Measurements from ENCODE around the gene FRAT1.
"Not testable (repeated sequence)": the region's sequence is repeated elsewhere in the genome, so short reads cannot be mapped to it uniquely, and the experiment has no call there.

FRAT1 gene, protein sequence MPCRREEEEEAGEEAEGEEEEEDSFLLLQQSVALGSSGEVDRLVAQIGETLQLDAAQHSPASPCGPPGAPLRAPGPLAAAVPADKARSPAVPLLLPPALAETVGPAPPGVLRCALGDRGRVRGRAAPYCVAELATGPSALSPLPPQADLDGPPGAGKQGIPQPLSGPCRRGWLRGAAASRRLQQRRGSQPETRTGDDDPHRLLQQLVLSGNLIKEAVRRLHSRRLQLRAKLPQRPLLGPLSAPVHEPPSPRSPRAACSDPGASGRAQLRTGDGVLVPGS

DNA sequence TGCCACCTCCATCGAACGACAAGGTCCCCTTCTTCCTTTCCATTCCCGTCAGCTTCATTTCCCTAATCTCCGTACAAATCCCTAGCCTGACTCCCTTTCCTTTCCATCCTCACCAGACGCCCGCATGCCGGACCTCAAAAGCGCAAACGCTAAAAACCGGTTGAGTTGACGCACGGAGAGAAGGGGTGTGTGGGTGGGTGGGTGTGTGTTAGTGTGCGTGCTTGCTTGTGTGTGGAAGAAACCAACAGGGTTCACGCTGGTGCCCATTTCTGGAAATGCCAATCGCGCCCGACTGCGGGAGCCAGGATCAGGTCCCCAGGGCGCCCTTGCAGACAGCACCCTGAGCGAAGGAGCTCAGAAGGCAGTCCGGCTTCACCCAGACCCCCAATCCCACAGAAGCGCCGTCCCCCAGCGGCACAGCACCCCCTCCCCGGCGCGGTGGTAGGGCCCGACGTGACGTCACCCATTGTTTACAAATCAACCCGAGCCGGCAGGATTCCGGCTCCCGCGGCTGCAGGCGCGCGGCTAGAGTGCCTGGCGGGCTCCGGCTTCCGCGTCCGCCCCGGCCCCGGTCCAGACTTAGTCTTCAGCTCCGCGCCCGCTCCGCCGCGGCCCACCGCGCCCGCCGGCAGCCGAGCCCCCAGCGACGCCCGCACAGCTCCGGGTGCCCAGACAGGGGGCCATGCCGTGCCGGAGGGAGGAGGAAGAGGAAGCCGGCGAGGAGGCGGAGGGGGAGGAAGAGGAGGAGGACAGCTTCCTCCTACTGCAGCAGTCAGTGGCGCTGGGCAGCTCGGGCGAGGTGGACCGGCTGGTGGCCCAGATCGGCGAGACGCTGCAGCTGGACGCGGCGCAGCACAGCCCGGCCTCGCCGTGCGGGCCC is at the start of gene FRAT1:
TSS of gene FRAT1 (plus strand) at position 500 of the 880 bp plus-strand sequence. CDS start at position 683, 183 bp downstream.
- H3K27ac ChIP-seq = peak within 1 kb of the TSS; percentile 93 to 100 (median 99)
- H3K4me3 ChIP-seq = peak within 1 kb of the TSS; percentile 42 to 90 (median 87)

DNA sequence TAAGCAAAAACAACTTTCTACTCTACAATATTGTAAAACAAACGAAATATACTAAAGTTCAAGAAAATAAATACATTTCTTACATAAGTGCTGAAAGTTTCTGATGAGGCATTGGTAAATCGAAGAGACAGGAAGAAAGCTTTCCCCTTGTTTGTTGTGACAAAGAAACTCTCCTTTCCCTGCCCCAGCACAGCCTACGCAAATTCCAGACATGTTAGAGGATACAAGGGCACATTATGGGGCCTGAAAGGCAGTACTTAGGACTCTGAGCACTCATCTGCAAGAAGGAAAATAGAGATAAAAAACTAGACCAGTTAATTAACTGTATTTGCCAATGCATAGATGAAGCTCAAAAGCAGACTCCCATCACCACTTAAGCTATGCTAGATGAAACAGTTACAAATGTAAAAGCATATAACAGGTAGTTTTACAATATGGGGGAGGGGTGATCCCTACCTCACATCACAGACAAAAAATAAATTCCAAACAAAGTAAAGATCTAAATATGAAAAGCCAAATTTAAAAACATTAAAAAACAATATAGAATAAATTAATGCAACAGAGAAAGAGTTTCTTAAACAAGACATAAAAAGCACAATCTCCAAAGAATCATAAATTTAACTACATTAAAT is 48.4 kb upstream of the FRAT1 start:
- no peak overlapping the region for H3K27ac ChIP-seq
- H3K4me3 ChIP-seq = no peak overlapping the region

DNA sequence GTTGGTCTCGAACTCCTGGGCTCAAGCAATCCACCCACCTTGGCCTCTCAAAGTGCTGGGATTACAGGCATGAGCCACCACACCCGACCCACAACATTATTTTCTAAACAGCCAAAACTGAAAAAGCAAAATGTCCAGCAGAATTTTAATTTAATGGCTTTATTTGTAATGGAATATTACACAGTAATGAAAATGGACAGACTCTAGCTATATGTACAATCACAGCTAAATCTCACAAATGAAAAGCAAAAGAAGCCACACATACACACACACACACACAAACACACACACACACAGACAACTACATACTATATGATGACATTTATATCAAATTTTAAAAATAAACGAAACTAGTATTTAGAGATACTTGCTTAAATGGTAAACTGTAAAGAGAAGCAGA is 45.4 kb upstream of the FRAT1 start:
- no peak overlapping the region for H3K4me3 ChIP-seq
- no peak overlapping the region for H3K27ac ChIP-seq

DNA sequence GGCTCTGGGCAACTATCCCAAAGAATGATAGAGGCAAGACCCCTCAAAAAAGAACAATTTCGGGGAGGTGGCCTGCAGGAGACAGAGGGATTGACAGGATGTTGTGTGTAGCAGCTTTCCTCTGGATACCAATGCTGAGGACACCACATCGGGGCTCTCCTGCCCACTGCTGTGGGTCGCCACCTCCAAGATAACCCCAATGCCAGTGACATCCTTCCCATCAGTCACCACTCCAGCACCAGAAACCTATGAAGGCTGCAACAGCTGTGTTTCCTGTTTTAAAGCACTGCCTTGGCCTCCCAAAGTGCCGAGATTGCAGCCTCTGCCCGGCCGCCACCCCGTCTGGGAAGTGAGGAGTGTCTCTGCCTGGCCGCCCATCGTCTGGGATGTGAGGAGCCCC is 44.2 kb upstream of the FRAT1 start:
- H3K27ac ChIP-seq = no peak overlapping the region
- no peak overlapping the region for H3K4me3 ChIP-seq

DNA sequence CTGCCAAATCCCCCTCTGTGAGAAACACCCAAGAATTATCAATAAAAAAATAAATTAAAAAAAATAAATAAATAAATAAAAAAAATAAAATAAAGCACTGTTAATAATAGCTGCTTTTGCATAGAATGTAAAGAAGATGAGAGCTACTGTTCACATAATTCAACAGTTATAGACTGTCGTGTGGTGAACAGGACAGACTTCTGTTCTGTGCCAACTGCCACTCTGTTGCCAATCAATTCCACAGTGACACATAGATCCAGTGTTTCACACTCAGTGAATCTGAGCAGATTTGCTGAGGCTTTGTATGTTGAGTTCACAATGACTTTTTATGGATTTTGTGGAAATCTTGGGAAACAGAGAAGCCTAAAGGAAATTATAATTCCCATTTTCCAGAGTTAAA is 41.5 kb upstream of the FRAT1 start:
- H3K27ac ChIP-seq = peak overlapping the region in 1 of 21 experiments; percentile 8

DNA sequence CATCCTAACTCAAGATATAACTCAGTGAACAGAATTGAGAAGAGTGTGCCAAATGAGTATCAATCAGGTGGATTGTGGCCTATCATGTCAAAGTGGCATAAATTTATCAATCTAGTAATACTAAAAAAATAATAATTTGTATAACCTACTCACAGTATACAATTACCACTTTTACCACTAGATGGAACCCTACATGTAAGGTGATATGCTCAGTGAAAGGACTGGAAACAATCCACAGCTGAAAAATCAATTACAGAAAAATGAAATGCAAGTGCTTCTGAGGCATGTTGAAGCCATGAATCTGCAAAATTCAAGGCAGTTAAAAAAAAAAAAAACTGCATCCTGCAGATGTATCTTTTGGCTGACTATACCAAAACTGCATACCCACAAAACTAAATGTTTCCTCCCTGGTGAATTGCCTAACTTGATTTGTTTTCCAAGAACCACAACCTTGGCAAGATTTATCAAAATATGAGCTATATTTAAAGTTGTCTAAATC is 40.5 kb upstream of the FRAT1 start:
- H3K4me3 ChIP-seq = no peak overlapping the region
- H3K27ac ChIP-seq = peak overlapping the region in 7 of 21 experiments; percentile 3 to 42 (median 37)

More for the DNA sequence above, 41.5 kb upstream of the FRAT1 start:
- no peak overlapping the region for H3K4me3 ChIP-seq

DNA sequence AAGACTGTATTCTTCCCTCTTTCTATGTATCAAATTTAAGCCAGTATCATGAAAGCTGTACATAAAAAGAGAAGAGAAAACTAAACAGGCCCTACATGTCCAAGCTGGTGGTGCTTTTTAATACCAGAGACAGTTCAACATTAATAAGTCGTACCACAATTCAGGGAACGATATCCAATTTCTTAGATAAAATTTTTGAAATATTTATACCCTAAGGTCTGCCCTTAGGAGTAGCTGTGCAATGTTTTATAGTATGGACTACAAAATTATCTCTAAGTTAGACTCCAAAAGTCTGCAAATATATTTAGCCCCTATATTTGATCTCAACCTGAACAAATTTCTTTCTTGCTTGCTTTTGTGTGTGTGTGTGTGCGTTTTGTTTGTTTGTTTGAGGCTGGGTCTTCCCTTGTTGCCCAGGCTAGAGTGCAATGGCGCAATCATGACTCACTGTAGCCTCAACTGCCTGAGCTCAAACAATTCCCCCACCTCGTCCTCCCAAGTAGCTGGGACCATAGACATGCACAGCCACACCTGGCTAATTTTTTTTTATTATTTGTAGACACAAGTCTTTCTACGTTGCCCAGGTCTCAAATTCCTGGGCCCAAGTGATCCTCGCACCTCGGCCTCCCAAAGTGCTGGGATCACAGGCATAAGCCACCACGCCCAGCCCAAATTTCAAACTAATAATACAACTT is 39.8 kb upstream of the FRAT1 start:
- Histone ChIP-seq H3K27ac (peak overlapping the region in 7 of 21 experiments; percentile 3 to 42 (median 37)), H3K4me3 (no peak overlapping the region)

DNA sequence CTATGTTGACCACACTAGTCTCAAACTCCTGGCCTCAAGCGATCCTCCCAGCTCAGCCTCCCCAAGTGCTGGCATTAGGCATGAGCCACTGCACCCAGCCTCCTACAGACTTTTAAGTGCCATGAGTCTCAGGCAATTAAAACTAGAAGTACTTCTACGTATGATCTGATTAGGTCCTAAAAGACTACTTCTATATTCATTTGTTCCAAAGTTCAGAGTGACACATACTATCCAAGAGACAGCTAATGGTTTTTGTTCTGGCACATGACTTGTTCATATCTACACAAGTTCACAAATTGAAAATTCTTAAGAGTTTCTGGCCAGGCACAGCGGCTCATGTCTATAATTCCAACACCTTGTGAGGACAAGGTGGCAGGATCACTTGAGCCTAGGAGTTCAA is 38.3 kb upstream of the FRAT1 start:
- Histone ChIP-seq H3K4me3 (no peak overlapping the region), H3K27ac (no peak overlapping the region)

DNA sequence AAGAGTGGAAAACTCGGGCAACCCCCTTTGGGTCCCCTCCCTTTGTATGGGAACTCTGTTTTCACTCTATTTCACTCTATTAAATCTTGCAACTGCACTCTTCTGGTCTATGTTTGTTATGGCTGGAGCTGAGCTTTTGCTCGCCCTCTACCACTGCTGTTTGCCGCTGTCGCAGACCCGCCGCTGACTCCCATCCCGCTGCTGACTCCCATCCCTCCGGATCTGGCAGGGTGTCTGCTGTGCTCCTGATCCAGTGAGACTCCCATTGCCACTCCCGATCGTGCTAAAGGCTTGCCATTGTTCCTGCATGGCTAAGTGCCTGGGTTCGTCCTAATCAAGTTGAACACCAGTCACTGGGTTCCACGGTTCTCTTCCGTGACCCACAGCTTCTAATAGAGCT is 29.0 kb upstream of the FRAT1 start:
- H3K27ac ChIP-seq, H3K4me3 ChIP-seq: not testable (repeated sequence)

DNA sequence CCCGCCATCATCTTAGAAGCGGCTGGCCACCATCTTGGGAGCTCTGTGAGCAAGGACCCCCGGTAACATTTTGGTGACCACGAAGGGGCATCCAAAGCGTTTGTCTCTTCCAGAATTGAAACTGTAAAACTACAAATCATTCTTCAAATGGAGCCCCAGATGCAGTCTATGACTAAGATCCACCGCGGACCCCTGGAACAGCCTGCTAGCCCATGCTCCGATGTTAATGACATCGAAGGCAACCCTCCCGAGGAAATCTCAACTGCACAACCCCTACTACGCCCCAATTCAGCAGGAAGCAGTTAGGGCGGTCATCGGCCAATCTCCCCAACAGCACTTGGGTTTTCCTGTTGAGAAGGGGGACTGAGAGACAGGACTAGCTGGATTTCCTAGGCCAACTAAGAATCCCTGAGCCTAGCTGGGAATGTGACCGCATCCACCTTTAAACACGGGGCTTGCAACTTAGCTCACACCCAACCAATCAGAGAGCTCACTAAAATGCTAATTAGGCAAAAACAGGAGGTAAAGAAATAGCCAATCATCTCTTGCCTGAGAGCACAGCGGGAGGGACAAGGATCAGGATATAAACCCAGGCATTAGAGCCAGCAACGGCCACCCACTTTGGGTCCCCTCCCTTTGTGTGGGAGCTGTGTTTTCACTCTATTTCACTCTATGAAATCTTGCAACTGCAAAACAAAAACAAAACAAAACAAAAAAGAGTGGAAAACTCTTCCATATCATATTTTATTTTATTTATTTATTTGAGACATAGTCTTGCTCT is 28.3 kb upstream of the FRAT1 start:
- peak overlapping the region in 3 of 21 experiments; percentile 87 to 92 (median 90) for H3K27ac ChIP-seq
- H3K4me3 ChIP-seq = peak overlapping the region in 1 of 7 experiments; percentile 5

DNA sequence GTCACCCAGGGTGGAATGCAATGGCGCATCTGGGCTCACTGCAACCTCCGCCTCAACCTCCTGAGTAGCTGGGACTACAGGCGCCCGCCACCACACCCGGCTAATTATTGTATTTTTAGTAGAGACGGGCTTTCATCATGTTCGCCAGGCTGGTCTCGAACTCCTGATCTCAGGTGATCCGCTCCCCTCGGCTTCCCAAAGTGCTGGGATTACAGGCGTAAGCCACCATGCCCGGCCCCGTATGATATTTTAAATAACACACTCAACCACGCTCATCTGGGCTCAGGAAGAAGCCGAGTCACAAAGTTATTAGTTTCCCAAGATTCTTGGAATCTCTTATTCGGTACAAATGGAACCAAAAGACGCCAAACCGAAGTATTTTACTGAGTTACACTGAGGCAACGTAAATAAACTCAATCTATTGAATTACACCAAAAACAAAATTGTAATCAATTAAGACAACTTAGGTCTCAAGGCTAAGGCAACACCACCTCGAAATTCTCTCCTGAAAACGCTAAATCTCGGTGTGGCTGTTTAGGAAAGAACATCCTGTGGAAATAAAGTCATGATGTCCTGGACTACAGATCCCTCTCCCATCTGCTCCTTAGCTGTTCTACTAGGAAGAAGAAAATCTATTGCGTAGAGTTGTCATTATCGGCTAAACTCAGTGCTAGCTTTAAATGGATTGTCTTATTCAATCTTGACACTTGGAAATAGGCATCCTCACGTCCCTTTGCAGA is 27.5 kb upstream of the FRAT1 start:
- H3K4me3 ChIP-seq = peak overlapping the region; percentile 66 to 94 (median 83)
- H3K27ac ChIP-seq = peak overlapping the region in 20 of 21 experiments; percentile 65 to 95 (median 88)

DNA sequence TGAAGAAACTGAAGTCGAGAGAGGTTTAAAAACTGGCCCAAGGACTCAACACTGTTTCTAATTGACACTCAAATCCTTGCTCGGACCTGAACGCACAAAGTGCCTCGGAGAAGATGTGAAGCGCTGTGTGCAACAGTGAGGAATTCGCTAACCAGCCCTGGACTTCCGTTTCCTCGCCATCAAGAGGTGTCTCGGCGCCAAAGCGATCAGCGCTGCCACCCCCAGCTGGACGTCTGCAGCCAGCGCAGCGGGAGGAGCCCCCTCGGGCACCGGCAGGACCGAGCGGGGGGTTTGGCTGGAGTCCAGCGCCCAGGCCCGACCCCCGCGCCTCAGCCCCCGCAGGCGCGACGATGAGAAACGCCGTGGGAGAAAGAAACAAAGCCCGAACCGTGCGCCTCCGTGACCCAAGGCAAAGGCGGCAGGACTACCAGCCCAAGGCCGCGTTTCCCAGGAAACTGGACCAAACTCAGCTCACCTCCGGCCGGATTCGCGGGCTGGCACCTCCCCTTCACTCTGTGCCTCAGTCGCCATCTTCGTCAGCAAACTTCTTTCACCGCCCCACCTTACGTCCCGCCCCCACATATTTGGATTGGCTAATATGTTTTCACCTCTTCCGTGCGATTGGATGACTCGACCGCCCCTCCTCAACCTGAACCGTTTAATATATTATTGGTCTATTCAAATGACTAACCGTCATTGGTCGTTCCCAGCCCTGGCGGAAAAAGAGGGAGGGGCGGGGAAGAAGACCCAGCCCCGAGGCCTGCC is 26.8 kb upstream of the FRAT1 start, which contains the start of gene ARHGAP19:
TSS of gene ARHGAP19 (minus strand) at position 541 of the 765 bp plus-strand sequence. CDS start at position 531, 10 bp downstream.
- H3K27ac ChIP-seq = peak within 1 kb of the TSS; percentile 65 to 95 (median 88)
- H3K4me3 ChIP-seq = peak within 1 kb of the TSS; percentile 66 to 94 (median 83)

DNA sequence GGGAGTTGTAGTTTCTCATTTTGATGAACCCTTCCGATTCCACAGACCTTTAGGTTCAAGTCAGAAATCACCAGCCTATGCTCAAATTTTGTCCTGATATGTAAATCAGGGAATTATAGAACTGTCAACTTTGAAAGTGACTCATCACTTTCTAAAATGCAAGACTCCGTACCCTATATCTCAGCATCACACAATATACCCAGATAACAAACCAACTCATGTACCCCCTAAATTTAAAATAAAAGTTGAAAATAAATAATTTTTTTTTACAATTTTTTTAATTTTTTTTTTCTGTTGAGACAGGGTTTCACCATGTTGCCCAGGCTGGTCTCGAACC is 26.2 kb upstream of the FRAT1 start:
- H3K27ac ChIP-seq = peak overlapping the region in 2 of 21 experiments; percentile 82 to 93
- peak overlapping the region in 2 of 7 experiments; percentile 92 to 94 for H3K4me3 ChIP-seq

DNA sequence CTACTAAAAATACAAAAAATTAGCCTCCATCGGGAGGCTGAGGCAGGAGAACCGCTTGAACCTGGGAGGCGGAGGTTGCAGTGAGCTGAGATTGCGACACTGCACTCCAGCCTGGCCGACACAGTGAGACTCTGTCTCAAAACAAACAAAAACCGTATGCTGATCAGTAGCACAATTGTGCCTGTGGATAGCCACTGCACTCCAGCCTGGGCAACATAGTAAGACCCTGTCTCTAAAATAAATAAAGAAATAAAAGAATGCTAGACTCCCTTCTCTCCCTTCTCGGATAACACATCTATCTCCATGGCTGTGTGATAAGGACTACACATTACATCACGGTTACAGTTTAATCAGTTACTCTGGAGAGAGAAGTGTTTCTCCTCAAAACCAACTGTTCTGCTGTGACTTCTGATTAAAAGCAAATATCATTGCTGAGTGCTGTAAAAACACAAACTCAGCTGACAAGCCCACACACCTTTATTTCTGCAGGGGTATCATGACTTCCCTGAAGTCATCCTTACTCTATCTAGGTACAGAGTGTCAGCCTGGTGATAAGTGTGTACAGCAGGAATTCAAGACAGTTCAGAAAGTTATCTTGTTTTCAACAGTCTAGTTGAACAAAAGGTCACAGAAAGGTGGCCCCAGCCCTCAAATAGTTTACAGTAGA is 21.4 kb upstream of the FRAT1 start:
- no peak overlapping the region for H3K27ac ChIP-seq
- no peak overlapping the region for H3K4me3 ChIP-seq

DNA sequence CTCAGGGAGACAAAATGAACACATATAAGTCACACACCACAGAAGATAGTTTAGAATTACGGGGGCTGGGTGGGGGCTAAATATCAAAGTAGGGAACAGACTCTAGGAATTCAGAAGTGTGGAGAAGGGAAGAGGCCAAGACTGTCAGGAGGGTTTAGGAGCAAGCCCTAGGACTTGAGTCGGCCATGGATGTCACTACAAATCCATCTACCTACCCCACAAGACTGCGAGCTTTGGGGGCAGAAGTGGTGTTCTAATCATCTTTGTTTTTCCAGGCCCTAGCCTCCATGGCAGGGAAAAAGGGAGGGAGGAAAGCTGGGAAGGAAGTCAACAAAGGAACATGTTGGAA is 20.9 kb upstream of the FRAT1 start:
- H3K4me3 ChIP-seq = no peak overlapping the region
- no peak overlapping the region for H3K27ac ChIP-seq

DNA sequence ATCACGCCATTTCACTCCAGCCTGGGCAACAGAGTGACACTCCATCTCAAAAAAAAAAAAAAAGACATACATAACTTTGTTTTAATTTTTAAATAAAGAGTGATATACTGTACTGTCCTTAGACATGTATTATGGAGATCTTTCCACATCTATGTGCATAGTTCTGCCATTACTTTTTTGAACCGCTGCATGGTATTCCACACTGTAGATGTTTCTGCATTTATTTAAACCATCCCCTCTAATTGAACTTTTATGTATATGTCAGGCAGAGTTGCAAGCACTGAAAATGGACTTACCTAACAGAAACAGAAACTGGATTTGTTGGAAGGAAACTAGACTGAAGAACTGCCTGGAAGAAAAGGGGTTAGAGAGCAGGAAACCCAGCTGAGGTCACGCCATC is 18.1 kb upstream of the FRAT1 start:
- H3K4me3 ChIP-seq = no peak overlapping the region
- no peak overlapping the region for H3K27ac ChIP-seq
